ENCODE results near the gene PTPRE. TPM values are rescaled to one million over a fixed set of nuclear protein-coding genes. Genes with fewer than 3 reads are reported as not detected.

Gene PTPRE
- total and polyA plus RNA-seq, 7 donors = 0.48 to 4.5 (median 2.7) TPM

DNA sequence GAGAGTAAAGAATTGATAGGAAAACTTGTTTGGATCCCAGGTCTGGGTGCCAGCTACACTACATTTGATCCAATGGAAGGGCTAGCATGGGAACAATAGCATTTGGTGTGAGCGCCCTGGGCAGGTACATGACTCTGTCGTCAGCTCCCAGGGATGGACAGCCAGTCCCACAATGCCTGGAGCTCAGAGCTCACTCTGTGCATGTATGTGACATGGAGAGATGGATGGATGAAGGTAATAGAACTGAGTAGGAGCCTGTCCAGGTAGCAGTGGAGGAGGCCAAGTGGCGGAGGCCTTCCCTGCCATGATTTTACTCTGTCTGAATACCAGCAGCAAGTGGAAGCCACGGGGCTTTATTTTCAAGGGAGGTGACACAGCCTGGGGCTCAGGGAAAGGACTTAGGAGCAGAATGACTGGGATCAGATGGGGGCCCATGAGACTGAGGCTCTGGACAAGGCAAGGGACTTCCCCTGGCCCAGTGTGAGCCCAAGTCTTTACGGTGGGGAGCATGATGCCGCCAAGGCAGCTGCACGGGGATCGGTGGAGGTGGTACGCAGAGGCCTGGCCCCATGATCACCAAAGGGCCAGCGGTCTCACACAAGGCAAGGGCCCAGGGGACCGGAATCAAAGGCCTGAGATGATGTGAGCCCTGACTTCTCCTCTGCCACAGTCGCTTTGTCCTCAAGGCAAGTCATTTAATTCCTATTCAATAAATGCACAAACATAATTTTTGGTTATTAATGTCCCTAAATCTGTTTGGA, 5.9 kb downstream of the PTPRE start:
- DNase-seq (no peak), ATAC-seq (no peak)
- no peaks in the 10 kb centered on the region for H3K4me1 ChIP-seq
- no peaks in the 10 kb centered on the region for H3K9me3 ChIP-seq
- WGBS, 3 donors = 64 to 87% (median 76%) methylated on average over 12 of the region's 12 CpGs
- no peak overlapping the region for H3K4me3 ChIP-seq
- intact Hi-C loops (cut with DNase I) = no loop called here
- TF ChIP-seq, protein P1, sequence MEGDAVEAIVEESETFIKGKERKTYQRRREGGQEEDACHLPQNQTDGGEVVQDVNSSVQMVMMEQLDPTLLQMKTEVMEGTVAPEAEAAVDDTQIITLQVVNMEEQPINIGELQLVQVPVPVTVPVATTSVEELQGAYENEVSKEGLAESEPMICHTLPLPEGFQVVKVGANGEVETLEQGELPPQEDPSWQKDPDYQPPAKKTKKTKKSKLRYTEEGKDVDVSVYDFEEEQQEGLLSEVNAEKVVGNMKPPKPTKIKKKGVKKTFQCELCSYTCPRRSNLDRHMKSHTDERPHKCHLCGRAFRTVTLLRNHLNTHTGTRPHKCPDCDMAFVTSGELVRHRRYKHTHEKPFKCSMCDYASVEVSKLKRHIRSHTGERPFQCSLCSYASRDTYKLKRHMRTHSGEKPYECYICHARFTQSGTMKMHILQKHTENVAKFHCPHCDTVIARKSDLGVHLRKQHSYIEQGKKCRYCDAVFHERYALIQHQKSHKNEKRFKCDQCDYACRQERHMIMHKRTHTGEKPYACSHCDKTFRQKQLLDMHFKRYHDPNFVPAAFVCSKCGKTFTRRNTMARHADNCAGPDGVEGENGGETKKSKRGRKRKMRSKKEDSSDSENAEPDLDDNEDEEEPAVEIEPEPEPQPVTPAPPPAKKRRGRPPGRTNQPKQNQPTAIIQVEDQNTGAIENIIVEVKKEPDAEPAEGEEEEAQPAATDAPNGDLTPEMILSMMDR (IDR thresholded peaks at IDR 0.05) = no peak
- H3K27me3 ChIP-seq (ENCODE audit: insufficient read depth in 3 of 3, low read length in 2 of 3) = no peaks in the 10 kb centered on the region
- no peaks in the 10 kb centered on the region for H3K36me3 ChIP-seq (ENCODE audit: insufficient read depth in 1 of 2, low read depth in 1 of 2)
- no peak overlapping the region for H3K27ac ChIP-seq

- intact Hi-C loops (cut with DNase I) = no loop called here
- DNase-seq (no peak), ATAC-seq (no peak)
- TF ChIP-seq, protein P1 (IDR thresholded peaks at IDR 0.05) = no peak
- Histone ChIP-seq H3K4me3 (no peak overlapping the region), H3K4me1 (peaks cover 4% of the 10 kb centered on the region), H3K27me3 (ENCODE audit: insufficient read depth in 3 of 3, low read length in 2 of 3) (no peaks in the 10 kb centered on the region), H3K36me3 (ENCODE audit: insufficient read depth in 1 of 2, low read depth in 1 of 2) (no peaks in the 10 kb centered on the region), H3K27ac (no peak overlapping the region), H3K9me3 (no peaks in the 10 kb centered on the region)
- 65 to 86% (median 84%) methylated on average over 8 of the region's 8 CpGs for whole genome bisulfite sequencing, 3 donors
These were observed 6.5 kb downstream of the PTPRE start for GRCh38 chr10:127913368-127913759.

DNA sequence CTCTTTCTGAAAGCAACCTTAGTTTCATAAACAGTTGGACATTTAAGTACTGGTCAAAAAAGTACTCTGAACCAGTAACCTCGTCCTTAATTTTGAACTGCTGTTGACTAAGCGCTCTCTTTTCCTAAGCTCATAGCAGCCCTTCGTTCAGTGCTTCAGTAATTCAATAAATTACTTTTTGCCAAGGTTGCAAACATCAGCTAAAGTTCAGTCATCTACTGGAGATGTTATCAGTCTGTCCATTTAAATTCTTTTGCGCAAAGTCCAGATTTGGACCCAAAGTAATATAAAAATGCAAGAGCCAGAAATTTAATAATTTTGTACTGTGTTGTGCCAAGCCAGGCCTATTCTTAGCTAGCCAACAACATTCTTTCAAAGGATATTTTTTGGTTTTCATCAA, 8.4 kb downstream of the PTPRE start:
- H3K27me3 ChIP-seq (ENCODE audit: insufficient read depth in 3 of 3, low read length in 2 of 3) = no peaks in the 10 kb centered on the region
- no peaks in the 10 kb centered on the region for H3K36me3 ChIP-seq (ENCODE audit: insufficient read depth in 1 of 2, low read depth in 1 of 2)
- no peak for ATAC-seq
- DNase-seq = no peak
- no peak overlapping the region for H3K27ac ChIP-seq
- peaks cover 24% of the 10 kb centered on the region for H3K4me1 ChIP-seq
- WGBS, 3 donors = 80 to 85% (median 84%) methylated on average over 4 of the region's 4 CpGs
- H3K4me3 ChIP-seq = no peak overlapping the region
- H3K9me3 ChIP-seq = no peaks in the 10 kb centered on the region
- TF ChIP-seq, protein P1 (IDR thresholded peaks at IDR 0.05) = no peak
- intact Hi-C loops (cut with DNase I) = no loop called here

DNA sequence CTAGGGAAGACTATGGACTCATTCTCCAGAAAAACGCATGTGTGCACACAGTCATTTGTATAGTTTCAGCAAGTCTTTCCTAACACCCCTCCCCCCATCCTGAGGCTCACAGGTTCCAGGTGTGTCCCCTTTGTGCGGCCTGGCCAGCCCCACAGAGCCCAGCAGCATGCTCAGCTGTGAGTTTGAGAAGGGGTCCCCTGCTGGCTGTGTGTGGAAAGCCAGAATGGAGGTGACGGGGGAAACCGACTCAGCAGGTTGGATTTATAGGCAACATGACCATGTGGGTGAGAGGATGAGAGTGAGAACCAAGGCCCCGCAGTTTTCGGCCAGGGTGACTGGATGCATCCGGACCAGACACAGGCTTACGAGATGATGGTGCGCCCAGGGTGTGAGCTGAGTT, 9.9 kb downstream of the PTPRE start:
- DNase-seq = no peak
- H3K27me3 ChIP-seq (ENCODE audit: insufficient read depth in 3 of 3, low read length in 2 of 3) = no peaks in the 10 kb centered on the region
- H3K36me3 ChIP-seq (ENCODE audit: insufficient read depth in 1 of 2, low read depth in 1 of 2) = no peaks in the 10 kb centered on the region
- WGBS, 3 donors = 79 to 96% (median 80%) methylated on average over 9 of the region's 9 CpGs
- no peak overlapping the region for H3K4me3 ChIP-seq
- H3K9me3 ChIP-seq = no peaks in the 10 kb centered on the region
- no peak overlapping the region for H3K27ac ChIP-seq
- intact Hi-C loops (cut with DNase I) = no loop called here
- peaks cover 35% of the 10 kb centered on the region for H3K4me1 ChIP-seq
- TF ChIP-seq, protein P1 (IDR thresholded peaks at IDR 0.05) = no peak
- no peak for ATAC-seq

DNA sequence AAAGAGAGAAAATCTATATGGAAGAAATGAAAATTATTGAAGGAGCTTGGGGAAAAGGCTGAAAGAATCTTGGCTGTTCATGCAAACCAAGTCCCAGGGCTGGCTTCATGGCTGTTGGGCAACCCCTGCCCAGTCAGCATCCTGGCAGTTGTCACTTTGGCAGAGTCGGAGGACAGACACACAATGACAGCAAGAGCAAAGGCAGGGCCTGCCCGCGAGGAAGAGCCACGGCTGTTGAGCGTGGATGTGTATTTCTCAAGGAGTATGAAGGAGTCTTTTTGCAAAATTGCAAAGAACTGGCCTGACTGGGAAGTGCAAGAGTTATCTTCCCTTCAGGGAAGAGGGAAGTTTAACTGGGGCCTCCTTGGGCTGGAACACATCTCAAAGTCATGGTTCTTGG, 11.7 kb downstream of the PTPRE start:
- intact Hi-C loops (cut with DNase I) = no loop called here
- 27 to 49% (median 37%) methylated on average over 5 of the region's 5 CpGs for WGBS, 3 donors
- ATAC-seq = peak; percentile 70 to 85 (median 74)
- no peaks in the 10 kb centered on the region for H3K9me3 ChIP-seq
- H3K36me3 ChIP-seq (ENCODE audit: insufficient read depth in 1 of 2, low read depth in 1 of 2) = no peaks in the 10 kb centered on the region
- H3K27me3 ChIP-seq (ENCODE audit: insufficient read depth in 3 of 3, low read length in 2 of 3) = no peaks in the 10 kb centered on the region
- peak; percentile 72 to 79 for DNase-seq
- H3K4me1 ChIP-seq = peaks cover 47% of the 10 kb centered on the region
- no peak overlapping the region for H3K4me3 ChIP-seq
- TF ChIP-seq, protein P1 (IDR thresholded peaks at IDR 0.05) = no peak
- H3K27ac ChIP-seq = peak overlapping the region; percentile 74
